Measurements from ENCODE around the gene ABHD17A.
A peak's percentile ranks its signal among the peaks of the same experiment; 100 is the strongest.
"Not testable (repeated sequence)": the region's sequence is repeated elsewhere in the genome, so short reads cannot be mapped to it uniquely, and the experiment has no call there.

GRCh38 chr19:1885398-1886119 lies at the start of gene ABHD17A:
- not testable (repeated sequence) for TF ChIP-seq ZNF263 (CRISPR knock-in tag; IDR thresholded peaks at IDR 0.05; ENCODE audit: low read depth); ESRRA (CRISPR knock-in tag; IDR thresholded peaks at IDR 0.05; ENCODE audit: borderline replicate concordance); ATF2 (CRISPR knock-in tag; IDR thresholded peaks at IDR 0.05; ENCODE audit: borderline replicate concordance, low read depth); CTCF (IDR thresholded peaks at IDR 0.05); FOXP1 (CRISPR knock-in tag; IDR thresholded peaks at IDR 0.05; ENCODE audit: borderline replicate concordance); TCF7 (CRISPR knock-in tag; IDR thresholded peaks at IDR 0.05; ENCODE audit: low read depth); MAX (CRISPR knock-in tag; IDR thresholded peaks at IDR 0.05); E2F1 (CRISPR knock-in tag; IDR thresholded peaks at IDR 0.05)
- TF ChIP-seq SP1 (CRISPR knock-in tag; conservative IDR thresholded peaks at IDR 0.05) = peak; percentile 95
